AG08395 (cell line): ENCODE data around the gene RAB18.
"Not testable (repeated sequence)": the region's sequence is repeated elsewhere in the genome, so short reads cannot be mapped to it uniquely, and the experiment has no call there.

Source experiments
- DNase-seq: peaks from one replicate; pipeline ENCODE4 v3.0.0; 2012; ENCODE audit warnings: mixed read lengths, low spot score

RAB18 gene

GRCh38 chr10:27504007-27504807, at the start of gene RAB18:
TSS of gene RAB18 (plus strand) at chr10:27504304. CDS start at chr10:27504370, 66 bp downstream.
- DNase-seq = peak; percentile 98

GRCh38 chr10:27454837-27455236, 49.3 kb upstream of the RAB18 start:
- DNase-seq = no peak

- no peak for DNase-seq
These were observed 46.7 kb upstream of the RAB18 start for GRCh38 chr10:27457261-27457945.

GRCh38 chr10:27457966-27458365, 46.1 kb upstream of the RAB18 start:
- no peak for DNase-seq

- no peak for DNase-seq
These were observed 42.8 kb upstream of the RAB18 start for GRCh38 chr10:27461312-27461711.

GRCh38 chr10:27463961-27464360, 40.1 kb upstream of the RAB18 start:
- DNase-seq = no peak

- DNase-seq = no peak
These were observed 39.1 kb upstream of the RAB18 start for GRCh38 chr10:27464993-27465392.

GRCh38 chr10:27465596-27465995, 38.5 kb upstream of the RAB18 start:
- DNase-seq = not testable (repeated sequence)

- DNase-seq = no peak
These were observed 33.2 kb upstream of the RAB18 start for GRCh38 chr10:27470885-27471284.

- DNase-seq = peak; percentile 20
These were observed 29.4 kb upstream of the RAB18 start for GRCh38 chr10:27474741-27475140.

GRCh38 chr10:27479016-27479415, 25.1 kb upstream of the RAB18 start:
- no peak for DNase-seq

- DNase-seq = no peak
These were observed 22.6 kb upstream of the RAB18 start for GRCh38 chr10:27481486-27481885.

GRCh38 chr10:27482984-27483956, 20.8 kb upstream of the RAB18 start:
- peak; percentile 32 for DNase-seq

GRCh38 chr10:27485368-27485767, 18.7 kb upstream of the RAB18 start:
- DNase-seq = no peak

- no peak for DNase-seq
These were observed 18.1 kb upstream of the RAB18 start for GRCh38 chr10:27485986-27486385.

GRCh38 chr10:27490807-27491206, 13.3 kb upstream of the RAB18 start:
- no peak for DNase-seq

GRCh38 chr10:27494116-27494805, 9.8 kb upstream of the RAB18 start:
- DNase-seq = no peak

- DNase-seq = no peak
These were observed 8.0 kb upstream of the RAB18 start for GRCh38 chr10:27496137-27496536.

GRCh38 chr10:27500096-27500495, 4.0 kb upstream of the RAB18 start:
- no peak for DNase-seq

GRCh38 chr10:27500886-27501285, 3.2 kb upstream of the RAB18 start:
- DNase-seq = no peak

- no peak for DNase-seq
These were observed 552 bp upstream of the RAB18 start for GRCh38 chr10:27503498-27504006.
